ENCODE data around the gene PTOV1. TPM values are rescaled to one million over a fixed set of nuclear protein-coding genes. Genes with fewer than 3 reads are reported as not detected.

Gene PTOV1
- total RNA-seq, 1 donor from 2014 or later = 466 TPM

DNA sequence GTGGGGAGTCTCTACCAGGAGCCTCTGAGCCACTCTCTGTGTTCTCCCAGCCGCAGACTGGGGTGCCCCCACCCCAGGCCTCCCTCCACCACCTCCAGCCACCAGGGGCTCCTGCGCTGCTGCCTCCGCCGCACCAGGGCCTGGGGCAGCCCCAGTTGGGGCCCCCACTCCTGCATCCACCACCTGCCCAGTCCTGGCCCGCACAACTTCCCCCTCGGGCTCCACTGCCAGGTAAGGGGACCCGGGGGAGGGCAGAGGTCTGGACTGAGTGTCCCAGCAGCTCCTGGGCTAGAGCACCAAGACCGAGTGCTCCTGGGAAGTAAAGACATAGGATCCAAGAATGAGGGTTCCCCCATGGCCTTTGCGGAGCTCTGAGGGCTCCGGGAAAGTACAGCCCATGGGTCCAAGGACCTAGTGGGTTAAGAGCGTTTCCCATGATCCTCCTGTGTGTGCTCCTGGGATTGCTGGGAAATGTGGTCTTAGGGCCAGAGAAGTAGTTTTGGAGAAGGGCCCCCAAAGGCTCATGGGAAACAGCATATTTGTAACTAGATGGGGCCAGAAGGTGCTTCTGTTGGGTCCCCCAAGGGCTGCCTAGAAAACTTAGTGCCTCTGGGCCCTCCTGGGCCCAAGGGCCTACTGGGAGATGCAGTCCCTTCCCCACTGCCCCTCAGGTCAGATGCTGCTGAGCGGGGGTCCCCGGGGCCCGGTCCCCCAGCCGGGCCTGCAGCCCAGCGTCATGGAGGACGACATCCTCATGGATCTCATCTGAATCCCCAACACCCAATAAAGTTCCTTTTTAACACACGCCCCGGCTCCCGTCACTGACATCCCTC, 14.6 kb upstream of the PTOV1 start:
- Mint-ChIP-seq H3K27me3 (ENCODE audit: low read depth) (no peaks in the 10 kb centered on the region), H3K36me3 (ENCODE audit: low read depth) (peaks cover 23% of the 10 kb centered on the region), H3K4me3 (no peak overlapping the region), H3K4me1 (peaks cover 5% of the 10 kb centered on the region), H3K27ac (ENCODE audit: unreplicated experiment) (no peak overlapping the region), H3K9me3 (no peaks in the 10 kb centered on the region)
- TF ChIP-seq, protein P1, sequence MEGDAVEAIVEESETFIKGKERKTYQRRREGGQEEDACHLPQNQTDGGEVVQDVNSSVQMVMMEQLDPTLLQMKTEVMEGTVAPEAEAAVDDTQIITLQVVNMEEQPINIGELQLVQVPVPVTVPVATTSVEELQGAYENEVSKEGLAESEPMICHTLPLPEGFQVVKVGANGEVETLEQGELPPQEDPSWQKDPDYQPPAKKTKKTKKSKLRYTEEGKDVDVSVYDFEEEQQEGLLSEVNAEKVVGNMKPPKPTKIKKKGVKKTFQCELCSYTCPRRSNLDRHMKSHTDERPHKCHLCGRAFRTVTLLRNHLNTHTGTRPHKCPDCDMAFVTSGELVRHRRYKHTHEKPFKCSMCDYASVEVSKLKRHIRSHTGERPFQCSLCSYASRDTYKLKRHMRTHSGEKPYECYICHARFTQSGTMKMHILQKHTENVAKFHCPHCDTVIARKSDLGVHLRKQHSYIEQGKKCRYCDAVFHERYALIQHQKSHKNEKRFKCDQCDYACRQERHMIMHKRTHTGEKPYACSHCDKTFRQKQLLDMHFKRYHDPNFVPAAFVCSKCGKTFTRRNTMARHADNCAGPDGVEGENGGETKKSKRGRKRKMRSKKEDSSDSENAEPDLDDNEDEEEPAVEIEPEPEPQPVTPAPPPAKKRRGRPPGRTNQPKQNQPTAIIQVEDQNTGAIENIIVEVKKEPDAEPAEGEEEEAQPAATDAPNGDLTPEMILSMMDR (conservative IDR thresholded peaks at IDR 0.05) = no peak
- no peak for DNase-seq (ENCODE audit: low read depth, low spot score)

DNA sequence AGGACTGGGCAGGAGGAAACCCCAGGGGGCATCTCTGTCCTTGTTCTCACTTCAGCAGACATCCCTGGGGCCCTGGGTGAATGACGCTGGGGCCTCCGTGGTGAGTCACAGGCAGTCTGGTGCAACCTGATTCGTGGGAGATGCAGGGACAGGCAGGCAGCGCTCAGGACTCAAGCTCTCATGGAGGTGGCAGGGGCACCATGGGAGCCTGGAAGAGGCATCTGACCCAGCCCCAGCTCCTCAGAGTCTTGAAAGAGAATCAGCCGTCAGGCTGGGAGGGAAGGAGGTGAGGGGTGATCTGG, 14.0 kb upstream of the PTOV1 start:
- no peak for DNase-seq (ENCODE audit: low read depth, low spot score)
- no peaks in the 10 kb centered on the region for H3K9me3 Mint-ChIP-seq
- TF ChIP-seq, protein P1 (conservative IDR thresholded peaks at IDR 0.05) = no peak
- no peaks in the 10 kb centered on the region for H3K27me3 Mint-ChIP-seq (ENCODE audit: low read depth)
- peaks cover 23% of the 10 kb centered on the region for H3K36me3 Mint-ChIP-seq (ENCODE audit: low read depth)
- peak overlapping the region; percentile 35 for H3K27ac Mint-ChIP-seq (ENCODE audit: unreplicated experiment)
- H3K4me3 Mint-ChIP-seq = no peak overlapping the region
- peaks cover 5% of the 10 kb centered on the region for H3K4me1 Mint-ChIP-seq

DNA sequence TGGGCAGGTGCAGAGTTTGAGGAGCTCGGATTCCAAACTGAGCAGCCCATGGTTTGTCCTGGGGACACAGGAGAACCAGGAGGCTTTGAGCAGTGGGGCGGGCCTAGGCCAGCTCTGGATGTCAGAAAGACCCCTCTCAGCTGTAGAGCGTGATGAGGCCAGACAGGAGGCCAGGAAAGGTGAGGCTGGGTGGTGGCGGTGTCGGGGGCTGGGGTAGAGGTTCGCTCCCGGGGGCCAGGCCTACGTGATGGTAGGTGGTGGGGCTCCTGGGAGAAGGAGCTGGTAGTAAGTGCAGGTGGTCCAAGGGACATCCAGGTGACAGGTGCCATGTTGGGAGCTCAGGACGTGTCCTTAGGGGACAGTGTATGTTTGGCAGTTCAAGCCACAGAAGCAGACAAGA, 13.5 kb upstream of the PTOV1 start:
- H3K36me3 Mint-ChIP-seq (ENCODE audit: low read depth) = peaks cover 23% of the 10 kb centered on the region
- TF ChIP-seq, protein P1 (conservative IDR thresholded peaks at IDR 0.05) = no peak
- no peaks in the 10 kb centered on the region for H3K9me3 Mint-ChIP-seq
- H3K4me1 Mint-ChIP-seq = peaks cover 5% of the 10 kb centered on the region
- no peaks in the 10 kb centered on the region for H3K27me3 Mint-ChIP-seq (ENCODE audit: low read depth)
- H3K27ac Mint-ChIP-seq (ENCODE audit: unreplicated experiment) = peak overlapping the region; percentile 35
- H3K4me3 Mint-ChIP-seq = no peak overlapping the region
- DNase-seq (ENCODE audit: low read depth, low spot score) = no peak

DNA sequence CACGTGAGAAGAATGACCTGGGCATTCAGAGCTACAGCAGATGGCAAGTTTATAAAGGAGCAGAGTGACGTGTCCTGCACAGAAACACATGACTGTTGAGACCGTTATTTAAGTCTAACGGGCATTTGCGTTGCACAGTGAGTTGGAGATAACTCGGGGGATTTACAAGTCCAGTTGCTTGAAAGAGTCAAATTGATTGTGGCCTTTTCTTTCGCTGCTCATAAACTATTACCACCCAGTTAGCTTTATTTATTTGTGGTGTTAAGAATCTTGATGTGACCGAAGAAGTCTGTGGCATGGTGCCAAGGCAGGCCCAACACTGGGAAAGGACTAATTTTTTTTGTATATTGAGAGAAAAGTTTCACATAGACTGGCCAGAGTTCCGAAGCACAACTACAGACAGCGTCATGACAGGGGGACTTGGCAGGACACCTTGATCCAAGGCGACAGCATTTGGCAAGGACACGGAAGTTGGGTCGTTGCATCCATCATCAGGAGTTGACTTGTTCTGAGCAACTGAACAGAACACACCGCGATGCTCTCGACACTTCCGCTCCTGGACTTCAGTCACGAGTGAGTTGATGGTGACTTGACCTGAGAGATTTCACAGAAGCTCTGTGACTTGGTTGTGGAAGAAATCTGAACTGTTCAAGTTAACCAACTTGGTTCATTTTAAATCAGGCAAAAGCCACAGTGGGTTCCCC, 11.9 kb upstream of the PTOV1 start:
- H3K27me3 Mint-ChIP-seq (ENCODE audit: low read depth) = no peaks in the 10 kb centered on the region
- H3K27ac Mint-ChIP-seq (ENCODE audit: unreplicated experiment) = no peak overlapping the region
- no peaks in the 10 kb centered on the region for H3K9me3 Mint-ChIP-seq

DNA sequence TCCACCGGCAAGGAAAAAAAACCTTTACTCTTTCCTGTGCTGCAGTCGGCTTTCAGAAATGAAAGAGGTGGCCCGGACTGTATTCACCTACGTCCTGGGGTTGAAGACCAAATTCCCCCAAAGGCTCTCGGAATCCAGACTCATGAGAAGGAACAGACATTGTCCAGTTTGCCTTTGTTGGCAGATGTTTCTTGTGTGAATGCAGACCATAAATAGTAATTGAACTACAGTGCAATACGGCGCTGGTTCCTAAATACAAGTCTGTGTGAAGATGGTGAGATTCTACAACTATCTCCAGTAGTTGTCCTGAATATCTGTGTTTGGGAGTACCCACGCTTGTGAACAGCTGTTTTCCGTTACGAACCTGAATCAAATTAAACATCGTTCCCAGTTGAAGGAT, 11.2 kb upstream of the PTOV1 start:
- no peak overlapping the region for H3K27ac Mint-ChIP-seq (ENCODE audit: unreplicated experiment)
- no peak for DNase-seq (ENCODE audit: low read depth, low spot score)
- H3K4me1 Mint-ChIP-seq = peaks cover 5% of the 10 kb centered on the region
- no peaks in the 10 kb centered on the region for H3K9me3 Mint-ChIP-seq
- H3K36me3 Mint-ChIP-seq (ENCODE audit: low read depth) = peaks cover 21% of the 10 kb centered on the region
- H3K27me3 Mint-ChIP-seq (ENCODE audit: low read depth) = no peaks in the 10 kb centered on the region
- no peak overlapping the region for H3K4me3 Mint-ChIP-seq
- TF ChIP-seq, protein P1 (conservative IDR thresholded peaks at IDR 0.05) = no peak

More for the DNA sequence above, 11.9 kb upstream of the PTOV1 start:
- Mint-ChIP-seq H3K4me1 (peaks cover 5% of the 10 kb centered on the region), H3K4me3 (no peak overlapping the region), H3K36me3 (ENCODE audit: low read depth) (peaks cover 23% of the 10 kb centered on the region)
- TF ChIP-seq, protein P1 (conservative IDR thresholded peaks at IDR 0.05) = no peak
- no peak for DNase-seq (ENCODE audit: low read depth, low spot score)
